Measurements from ENCODE around the gene TMEM30A.

The TMEM30A gene

DNA sequence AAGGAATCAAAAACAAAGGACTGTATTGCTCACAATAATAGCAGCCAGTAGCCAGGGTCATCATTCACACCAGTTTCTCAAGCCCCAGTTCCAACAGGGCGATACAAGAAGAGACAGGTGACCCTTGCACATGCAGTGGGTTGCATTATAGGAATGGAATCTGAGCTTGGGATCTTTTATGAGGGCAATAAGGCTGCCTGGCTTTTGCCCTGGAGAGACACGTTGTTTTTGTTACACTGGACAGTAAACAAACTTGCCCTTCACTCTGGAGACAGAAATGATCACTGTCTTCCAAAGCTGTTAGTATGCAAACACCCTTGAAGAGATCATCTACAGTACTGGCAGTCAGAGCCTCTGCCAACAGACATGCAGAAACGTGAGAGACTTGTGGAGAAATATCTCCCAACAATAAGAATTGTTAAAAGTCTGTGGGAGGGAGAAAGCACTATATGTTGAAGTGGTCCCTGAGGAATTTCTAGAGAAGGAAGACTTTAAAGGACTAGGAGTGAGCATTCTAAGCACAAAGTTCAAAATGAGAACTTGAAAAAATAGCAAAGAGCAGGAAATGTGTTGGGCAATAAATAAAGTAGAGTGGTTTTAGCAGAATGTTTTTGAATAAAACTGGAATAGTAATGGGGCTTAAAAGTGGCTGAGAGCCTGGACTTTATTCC lies 72.5 kb downstream of the TMEM30A start:
- DNase-seq = no peak

DNA sequence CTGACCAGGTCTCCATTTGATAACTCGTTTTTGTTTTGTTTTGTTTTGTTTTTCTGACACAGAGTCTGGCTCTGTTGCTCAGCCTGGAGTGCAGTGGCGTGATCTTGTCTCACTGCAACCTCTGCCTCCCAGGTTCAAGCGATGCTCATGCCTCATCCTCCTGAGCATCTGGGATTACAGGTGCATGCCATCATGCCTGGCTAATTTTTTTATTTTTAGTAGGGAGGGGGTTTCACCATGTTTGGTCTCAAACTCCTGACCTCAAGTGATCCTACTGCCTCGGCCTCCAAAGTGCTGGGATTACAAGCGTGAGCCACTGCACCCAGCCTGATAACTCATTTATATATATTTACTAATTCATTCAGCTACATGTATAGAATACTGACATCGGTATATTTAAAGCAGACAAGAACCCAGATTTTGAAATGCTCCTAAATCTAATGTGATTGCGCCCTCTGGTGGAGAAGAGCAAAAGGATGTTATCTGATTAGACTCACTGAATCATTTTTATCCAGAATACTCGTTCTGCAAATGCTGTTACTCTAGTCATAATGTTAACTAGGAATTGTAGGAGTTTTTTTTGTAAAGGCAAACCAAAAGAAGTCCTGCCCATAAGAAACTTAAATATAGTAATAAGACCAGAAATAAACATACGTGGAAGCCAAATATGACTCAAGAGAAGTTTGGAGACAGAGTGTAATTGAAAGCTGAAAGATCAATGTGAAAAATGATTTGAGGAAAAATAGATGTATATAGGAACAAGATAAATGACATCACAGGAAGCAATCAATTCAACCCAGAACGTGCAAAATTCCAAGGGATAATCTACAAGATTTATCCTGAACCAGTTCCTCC lies 73.5 kb downstream of the TMEM30A start:
- peak; percentile 13 for DNase-seq

GRCh38 chr6:75209184-75209723 lies 75.3 kb downstream of the TMEM30A start:
- no peak for DNase-seq

DNA sequence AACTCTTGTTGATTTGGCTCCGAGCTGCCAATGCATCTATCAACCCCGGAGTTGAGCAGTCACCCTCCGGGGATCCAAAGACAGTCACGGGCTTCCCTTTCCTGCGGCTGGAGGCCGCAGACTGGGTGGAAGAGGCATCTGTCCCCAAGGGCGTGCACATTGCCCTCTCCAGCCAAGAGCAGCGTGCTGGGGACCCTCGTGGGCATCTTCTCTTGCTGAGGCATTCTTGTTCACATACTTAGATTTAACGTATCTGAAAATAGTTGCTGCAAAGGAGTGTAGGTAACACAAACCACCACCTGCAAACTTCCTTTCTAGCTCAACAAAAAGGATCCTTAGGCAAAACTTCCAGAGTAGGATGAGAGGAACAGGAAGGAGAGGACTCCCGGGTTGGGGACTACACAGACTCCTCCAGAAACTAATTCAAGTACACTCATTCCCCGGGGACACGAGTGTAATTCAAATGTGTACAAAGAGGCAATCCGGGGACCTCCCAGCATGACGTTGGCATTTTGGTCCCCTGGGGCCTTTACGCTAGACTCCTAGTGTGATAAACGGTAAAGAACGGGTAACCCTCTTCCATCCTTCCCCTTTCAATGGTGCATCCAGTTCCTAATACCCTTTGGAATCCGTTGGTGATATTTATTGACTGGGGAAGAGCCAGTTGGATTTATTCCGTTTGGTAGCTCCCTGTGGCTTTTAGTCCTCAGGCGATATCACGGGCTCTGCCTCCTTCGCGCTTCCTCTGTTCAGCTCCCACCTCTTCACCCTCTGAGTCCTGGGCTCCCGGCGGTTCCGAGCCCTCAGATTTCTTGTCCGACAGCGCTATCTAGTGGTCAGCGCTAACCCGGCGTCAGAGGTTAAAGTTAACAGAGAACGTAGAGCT lies 76.1 kb downstream of the TMEM30A start:
- DNase-seq = peak; percentile 21

- DNase-seq = no peak
These were observed 77.8 kb downstream of the TMEM30A start for GRCh38 chr6:75206576-75207342.

DNA sequence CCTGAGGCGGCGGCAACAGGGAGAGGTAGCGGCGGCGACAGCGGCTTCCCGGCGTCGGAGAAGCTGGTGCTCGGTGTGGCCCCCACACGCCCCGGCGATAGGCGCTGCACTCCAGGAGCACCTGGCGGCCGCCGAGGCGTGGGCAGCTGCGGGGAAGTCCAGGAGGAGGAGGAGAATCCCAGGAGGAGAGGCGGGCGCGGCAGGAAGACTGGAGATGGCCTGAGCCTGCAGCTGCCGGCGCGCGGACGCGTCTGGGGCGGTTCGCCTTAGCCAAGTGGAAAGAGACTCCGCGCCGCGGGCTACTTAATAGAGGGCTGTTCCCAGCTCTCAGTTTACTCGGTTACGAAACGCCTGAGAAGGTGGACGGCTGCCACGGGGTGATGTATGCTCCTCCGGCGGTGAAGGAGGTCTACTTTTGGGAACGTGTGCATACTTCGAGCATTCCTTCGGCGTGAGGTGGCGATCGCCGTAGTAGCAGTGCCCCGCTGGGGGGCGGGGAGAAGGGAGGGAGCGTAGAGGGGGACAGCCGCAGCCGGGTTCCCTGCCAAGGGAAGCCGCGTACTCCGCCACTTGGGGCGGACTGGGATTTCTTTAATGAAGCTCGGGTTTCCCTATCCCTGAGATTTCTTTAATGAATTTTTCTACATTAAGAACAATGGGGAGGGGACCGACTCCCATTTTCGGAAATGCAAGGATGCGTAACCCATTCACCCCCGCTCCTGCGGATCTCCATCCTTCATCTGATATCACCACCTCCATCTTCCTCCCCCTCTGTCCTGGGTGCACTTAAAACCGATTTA lies 78.6 kb downstream of the TMEM30A start, which contains the start of gene COL12A1:
Gene COL12A1 (minus strand): TSS at position 278 of the 800 bp plus-strand sequence. CDS start 3,261 bp downstream, outside the sequence.
- no peak for DNase-seq

DNA sequence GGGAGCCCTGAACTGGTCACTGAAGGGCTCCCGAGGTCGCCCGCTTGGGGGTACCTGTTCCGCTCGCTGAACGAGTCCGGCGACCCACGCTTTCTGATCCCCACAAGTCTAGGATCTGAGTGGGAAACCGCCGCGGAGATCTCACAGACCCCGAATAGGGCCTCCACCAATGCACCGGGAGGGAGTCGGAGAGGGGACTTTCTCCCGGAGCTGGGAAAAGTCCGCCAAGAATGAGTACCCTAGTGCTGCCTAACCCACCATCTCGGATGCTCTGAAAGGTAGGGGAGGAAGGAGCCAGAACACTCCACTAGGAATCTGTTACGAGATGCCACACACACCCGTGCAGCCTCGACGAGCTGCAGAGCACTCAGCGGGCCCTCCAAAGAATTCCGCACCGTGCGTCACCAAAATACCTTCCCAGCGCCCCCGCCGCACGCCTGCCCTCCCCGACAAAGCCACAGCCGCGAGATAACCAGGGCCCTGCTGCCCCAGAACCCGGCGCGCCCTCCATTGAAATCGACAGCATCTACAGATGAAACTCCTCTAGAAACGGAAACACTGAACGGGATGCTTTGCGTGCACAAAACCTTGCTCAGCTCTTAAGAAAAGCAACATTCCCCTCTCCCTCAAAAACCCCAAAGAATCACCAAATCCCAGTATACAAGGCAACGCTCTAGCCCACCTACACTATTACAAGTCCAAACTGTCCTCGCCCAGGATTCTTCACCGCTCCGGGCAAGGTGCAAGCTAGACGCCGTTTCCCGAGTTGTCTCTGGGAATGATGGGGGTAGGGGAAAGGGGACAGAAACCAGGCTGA lies 79.4 kb downstream of the TMEM30A start:
- no peak for DNase-seq

DNA sequence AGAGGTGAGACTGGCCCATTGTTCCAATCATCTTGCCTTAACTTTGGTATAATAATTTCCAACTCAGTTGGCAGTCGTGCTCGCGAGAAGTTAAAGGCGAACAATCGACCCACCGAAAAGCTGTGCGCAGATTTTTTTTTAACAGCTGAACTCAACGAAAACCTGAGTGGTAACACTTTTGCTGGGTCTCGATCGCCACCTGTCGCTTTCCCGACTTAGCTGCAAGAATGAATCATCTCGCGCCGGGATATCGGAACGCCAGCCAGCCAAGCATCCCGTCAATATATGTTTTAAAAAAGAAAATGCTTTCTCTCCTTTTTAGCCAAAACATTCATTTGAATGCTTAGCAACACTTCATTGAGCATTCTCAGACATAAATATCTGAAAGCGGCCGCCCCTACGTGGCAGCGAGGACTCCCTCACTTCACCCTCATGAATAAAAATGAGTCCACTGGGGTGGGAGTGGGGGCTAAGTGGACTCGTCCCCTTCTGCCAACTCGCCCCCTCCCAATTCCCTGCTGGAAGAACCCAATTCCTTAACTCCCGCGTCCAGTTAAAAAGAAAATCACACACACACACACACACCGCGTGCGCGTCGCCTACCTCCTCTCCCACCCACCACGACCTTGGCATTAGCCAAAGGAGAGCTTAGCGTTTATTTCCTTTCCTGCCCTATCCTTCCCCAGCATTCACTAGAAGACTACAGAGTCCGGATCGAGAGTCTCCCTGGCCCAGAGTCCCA lies 80.2 kb downstream of the TMEM30A start:
- peak; percentile 33 for DNase-seq

GRCh38 chr6:75203721-75204120 lies 80.9 kb downstream of the TMEM30A start:
- DNase-seq = no peak
